ENCODE measurements around the gene NDUFAB1. TPM values are rescaled to one million over a fixed set of nuclear protein-coding genes. Genes with fewer than 3 reads are reported as not detected.

NDUFAB1 gene
- total RNA-seq, 1 experiment from 2014 or later = 189 TPM

- TF ChIP-seq RORB (CRISPR knock-in tag; IDR thresholded peaks at IDR 0.05) (no peak), SMAD4 (CRISPR knock-in tag; IDR thresholded peaks at IDR 0.05) (no peak)
Observed at GRCh38 chr16:23572394-23572793, 23.7 kb downstream of the NDUFAB1 start (continued).

DNA sequence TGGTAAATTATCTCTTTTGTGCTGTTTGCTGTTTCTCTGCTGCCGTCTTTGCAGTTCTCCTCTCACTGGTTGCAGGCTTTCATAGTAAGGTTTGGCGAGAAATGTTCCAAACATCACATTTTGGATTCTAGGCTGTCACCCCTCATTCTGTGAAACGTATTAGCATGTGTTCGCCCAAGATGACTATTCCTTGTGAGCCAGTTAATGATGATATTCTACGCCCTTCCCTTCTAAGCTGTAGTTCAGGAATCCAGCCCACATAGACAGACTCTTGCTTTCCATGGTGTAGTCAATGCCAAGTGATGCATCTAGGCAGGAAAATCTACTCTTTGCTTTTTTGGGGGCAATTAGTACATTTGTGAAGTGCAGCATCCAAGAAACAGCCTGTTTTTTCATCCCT, 24.2 kb downstream of the NDUFAB1 start:
- Mint-ChIP-seq H3K4me3 (no peak overlapping the region), H3K27me3 (ENCODE audit: low read depth) (no peaks in the 10 kb centered on the region), H3K4me1 (no peaks in the 10 kb centered on the region), H3K36me3 (peaks cover 60% of the 10 kb centered on the region), H3K9me3 (no peaks in the 10 kb centered on the region), H3K27ac (no peak overlapping the region)
- ChIA-PET POLR2A (no interaction called here), CTCF (no interaction called here)
- TF ChIP-seq, protein P1, sequence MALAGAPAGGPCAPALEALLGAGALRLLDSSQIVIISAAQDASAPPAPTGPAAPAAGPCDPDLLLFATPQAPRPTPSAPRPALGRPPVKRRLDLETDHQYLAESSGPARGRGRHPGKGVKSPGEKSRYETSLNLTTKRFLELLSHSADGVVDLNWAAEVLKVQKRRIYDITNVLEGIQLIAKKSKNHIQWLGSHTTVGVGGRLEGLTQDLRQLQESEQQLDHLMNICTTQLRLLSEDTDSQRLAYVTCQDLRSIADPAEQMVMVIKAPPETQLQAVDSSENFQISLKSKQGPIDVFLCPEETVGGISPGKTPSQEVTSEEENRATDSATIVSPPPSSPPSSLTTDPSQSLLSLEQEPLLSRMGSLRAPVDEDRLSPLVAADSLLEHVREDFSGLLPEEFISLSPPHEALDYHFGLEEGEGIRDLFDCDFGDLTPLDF (CRISPR knock-in tag; IDR thresholded peaks at IDR 0.05) = no peak
- TF ChIP-seq NR3C1 (CRISPR knock-in tag; conservative IDR thresholded peaks at IDR 0.05; ENCODE audit: low read depth) (no peak), ZMAT4 (CRISPR knock-in tag; IDR thresholded peaks at IDR 0.05) (no peak), MXD4 (CRISPR knock-in tag; IDR thresholded peaks at IDR 0.05; ENCODE audit: borderline replicate concordance) (no peak), HMGA2 (CRISPR knock-in tag; IDR thresholded peaks at IDR 0.05) (no peak), EMX1 (CRISPR knock-in tag; IDR thresholded peaks at IDR 0.05) (no peak), SMAD4 (CRISPR knock-in tag; IDR thresholded peaks at IDR 0.05) (no peak), ZNF671 (CRISPR knock-in tag; IDR thresholded peaks at IDR 0.05) (no peak), ZNF512 (CRISPR knock-in tag; IDR thresholded peaks at IDR 0.05; ENCODE audit: borderline replicate concordance) (no peak), CTCF (IDR thresholded peaks at IDR 0.05) (no peak), NR1H2 (CRISPR knock-in tag; IDR thresholded peaks at IDR 0.05) (no peak), ZNF232 (CRISPR knock-in tag; IDR thresholded peaks at IDR 0.05) (no peak), ZNF416 (CRISPR knock-in tag; IDR thresholded peaks at IDR 0.05) (no peak), E2F4 (CRISPR knock-in tag; IDR thresholded peaks at IDR 0.05; ENCODE audit: borderline replicate concordance, low read depth) (no peak), SOX15 (CRISPR knock-in tag; IDR thresholded peaks at IDR 0.05) (no peak), NFYB (CRISPR knock-in tag; conservative IDR thresholded peaks at IDR 0.05; ENCODE audit: low read depth) (no peak), FOXK1 (CRISPR knock-in tag; IDR thresholded peaks at IDR 0.05) (no peak)
- TF ChIP-seq, protein P2, sequence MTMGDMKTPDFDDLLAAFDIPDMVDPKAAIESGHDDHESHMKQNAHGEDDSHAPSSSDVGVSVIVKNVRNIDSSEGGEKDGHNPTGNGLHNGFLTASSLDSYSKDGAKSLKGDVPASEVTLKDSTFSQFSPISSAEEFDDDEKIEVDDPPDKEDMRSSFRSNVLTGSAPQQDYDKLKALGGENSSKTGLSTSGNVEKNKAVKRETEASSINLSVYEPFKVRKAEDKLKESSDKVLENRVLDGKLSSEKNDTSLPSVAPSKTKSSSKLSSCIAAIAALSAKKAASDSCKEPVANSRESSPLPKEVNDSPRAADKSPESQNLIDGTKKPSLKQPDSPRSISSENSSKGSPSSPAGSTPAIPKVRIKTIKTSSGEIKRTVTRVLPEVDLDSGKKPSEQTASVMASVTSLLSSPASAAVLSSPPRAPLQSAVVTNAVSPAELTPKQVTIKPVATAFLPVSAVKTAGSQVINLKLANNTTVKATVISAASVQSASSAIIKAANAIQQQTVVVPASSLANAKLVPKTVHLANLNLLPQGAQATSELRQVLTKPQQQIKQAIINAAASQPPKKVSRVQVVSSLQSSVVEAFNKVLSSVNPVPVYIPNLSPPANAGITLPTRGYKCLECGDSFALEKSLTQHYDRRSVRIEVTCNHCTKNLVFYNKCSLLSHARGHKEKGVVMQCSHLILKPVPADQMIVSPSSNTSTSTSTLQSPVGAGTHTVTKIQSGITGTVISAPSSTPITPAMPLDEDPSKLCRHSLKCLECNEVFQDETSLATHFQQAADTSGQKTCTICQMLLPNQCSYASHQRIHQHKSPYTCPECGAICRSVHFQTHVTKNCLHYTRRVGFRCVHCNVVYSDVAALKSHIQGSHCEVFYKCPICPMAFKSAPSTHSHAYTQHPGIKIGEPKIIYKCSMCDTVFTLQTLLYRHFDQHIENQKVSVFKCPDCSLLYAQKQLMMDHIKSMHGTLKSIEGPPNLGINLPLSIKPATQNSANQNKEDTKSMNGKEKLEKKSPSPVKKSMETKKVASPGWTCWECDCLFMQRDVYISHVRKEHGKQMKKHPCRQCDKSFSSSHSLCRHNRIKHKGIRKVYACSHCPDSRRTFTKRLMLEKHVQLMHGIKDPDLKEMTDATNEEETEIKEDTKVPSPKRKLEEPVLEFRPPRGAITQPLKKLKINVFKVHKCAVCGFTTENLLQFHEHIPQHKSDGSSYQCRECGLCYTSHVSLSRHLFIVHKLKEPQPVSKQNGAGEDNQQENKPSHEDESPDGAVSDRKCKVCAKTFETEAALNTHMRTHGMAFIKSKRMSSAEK (CRISPR knock-in tag; IDR thresholded peaks at IDR 0.05; ENCODE audit: borderline replicate concordance) = no peak
- TF ChIP-seq, protein P3, sequence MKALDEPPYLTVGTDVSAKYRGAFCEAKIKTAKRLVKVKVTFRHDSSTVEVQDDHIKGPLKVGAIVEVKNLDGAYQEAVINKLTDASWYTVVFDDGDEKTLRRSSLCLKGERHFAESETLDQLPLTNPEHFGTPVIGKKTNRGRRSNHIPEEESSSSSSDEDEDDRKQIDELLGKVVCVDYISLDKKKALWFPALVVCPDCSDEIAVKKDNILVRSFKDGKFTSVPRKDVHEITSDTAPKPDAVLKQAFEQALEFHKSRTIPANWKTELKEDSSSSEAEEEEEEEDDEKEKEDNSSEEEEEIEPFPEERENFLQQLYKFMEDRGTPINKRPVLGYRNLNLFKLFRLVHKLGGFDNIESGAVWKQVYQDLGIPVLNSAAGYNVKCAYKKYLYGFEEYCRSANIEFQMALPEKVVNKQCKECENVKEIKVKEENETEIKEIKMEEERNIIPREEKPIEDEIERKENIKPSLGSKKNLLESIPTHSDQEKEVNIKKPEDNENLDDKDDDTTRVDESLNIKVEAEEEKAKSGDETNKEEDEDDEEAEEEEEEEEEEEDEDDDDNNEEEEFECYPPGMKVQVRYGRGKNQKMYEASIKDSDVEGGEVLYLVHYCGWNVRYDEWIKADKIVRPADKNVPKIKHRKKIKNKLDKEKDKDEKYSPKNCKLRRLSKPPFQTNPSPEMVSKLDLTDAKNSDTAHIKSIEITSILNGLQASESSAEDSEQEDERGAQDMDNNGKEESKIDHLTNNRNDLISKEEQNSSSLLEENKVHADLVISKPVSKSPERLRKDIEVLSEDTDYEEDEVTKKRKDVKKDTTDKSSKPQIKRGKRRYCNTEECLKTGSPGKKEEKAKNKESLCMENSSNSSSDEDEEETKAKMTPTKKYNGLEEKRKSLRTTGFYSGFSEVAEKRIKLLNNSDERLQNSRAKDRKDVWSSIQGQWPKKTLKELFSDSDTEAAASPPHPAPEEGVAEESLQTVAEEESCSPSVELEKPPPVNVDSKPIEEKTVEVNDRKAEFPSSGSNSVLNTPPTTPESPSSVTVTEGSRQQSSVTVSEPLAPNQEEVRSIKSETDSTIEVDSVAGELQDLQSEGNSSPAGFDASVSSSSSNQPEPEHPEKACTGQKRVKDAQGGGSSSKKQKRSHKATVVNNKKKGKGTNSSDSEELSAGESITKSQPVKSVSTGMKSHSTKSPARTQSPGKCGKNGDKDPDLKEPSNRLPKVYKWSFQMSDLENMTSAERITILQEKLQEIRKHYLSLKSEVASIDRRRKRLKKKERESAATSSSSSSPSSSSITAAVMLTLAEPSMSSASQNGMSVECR (CRISPR knock-in tag; IDR thresholded peaks at IDR 0.05; ENCODE audit: borderline replicate concordance) = no peak
- DNase-seq (ENCODE audit: low spot score) (no peak), ATAC-seq (no peak)

All from WTC11 (cell line).